Stimulated activated CD8-positive, alpha-beta memory T cell treated with anti-CD3 and anti-CD28 coated beads, Interleukin-15, amount 100 ng/mL, for 24 hours (primary cell): ENCODE measurements around the gene ADAM15.
A peak's percentile ranks its signal among the peaks of the same experiment; 100 is the strongest.

Experiments
- DNase-seq: peaks from one replicate; pipeline ENCODE4 v3.0.0-alpha.2; 2020; ENCODE audit warnings: low read depth

Gene ADAM15

GRCh38 chr1:155012776-155013602, 38.1 kb upstream of the ADAM15 start:
- DNase-seq: no peak

- DNase-seq: no peak
Observed at GRCh38 chr1:155013632-155014031, 37.5 kb upstream of the ADAM15 start.

GRCh38 chr1:155014709-155015508, 36.2 kb upstream of the ADAM15 start:
- no peak for DNase-seq

GRCh38 chr1:155015527-155016230, 35.4 kb upstream of the ADAM15 start:
- no peak for DNase-seq

GRCh38 chr1:155016231-155016831, 34.8 kb upstream of the ADAM15 start:
- no peak for DNase-seq

- DNase-seq: peak; percentile 80
Observed at GRCh38 chr1:155017041-155017945, 33.8 kb upstream of the ADAM15 start.

GRCh38 chr1:155017946-155018316, 33.2 kb upstream of the ADAM15 start:
- DNase-seq: no peak

- DNase-seq: no peak
Observed at GRCh38 chr1:155018617-155019348, 32.3 kb upstream of the ADAM15 start.

GRCh38 chr1:155019377-155020245, 31.5 kb upstream of the ADAM15 start:
- DNase-seq: no peak

GRCh38 chr1:155022136-155022926, 28.8 kb upstream of the ADAM15 start:
- DNase-seq: no peak

- no peak for DNase-seq
Observed at GRCh38 chr1:155022927-155023236, 28.2 kb upstream of the ADAM15 start.

- DNase-seq: no peak
Observed at GRCh38 chr1:155023627-155024026, 27.5 kb upstream of the ADAM15 start.

- no peak for DNase-seq
Observed at GRCh38 chr1:155024315-155024714, 26.8 kb upstream of the ADAM15 start.

GRCh38 chr1:155026154-155026553, 25.0 kb upstream of the ADAM15 start:
- DNase-seq: no peak

GRCh38 chr1:155026588-155026987, 24.5 kb upstream of the ADAM15 start:
- DNase-seq: no peak

GRCh38 chr1:155029513-155030242, 21.4 kb upstream of the ADAM15 start:
- DNase-seq: no peak

- DNase-seq: no peak
Observed at GRCh38 chr1:155030243-155030795, 20.8 kb upstream of the ADAM15 start.

- no peak for DNase-seq
Observed at GRCh38 chr1:155030899-155031298, 20.2 kb upstream of the ADAM15 start.
